Measurements from ENCODE around the gene MAN1C1. TPM values are rescaled to one million over a fixed set of nuclear protein-coding genes. Genes with fewer than 3 reads are reported as not detected.
"Not testable (repeated sequence)": the region's sequence is repeated elsewhere in the genome, so short reads cannot be mapped to it uniquely, and the experiment has no call there.

Gene MAN1C1
- total RNA-seq, 2 donors from 2014 or later = 1.7 to 6.0 TPM

- ATAC-seq = no peak
- DNase-seq = no peak
- intact Hi-C loops (cut with DNase I, micrococcal nuclease) = no loop called here
Observed at GRCh38 chr1:25579292-25580252, 37.0 kb upstream of the MAN1C1 start.

- intact Hi-C loops (cut with DNase I, micrococcal nuclease) = no loop called here
- no peak for DNase-seq
- ATAC-seq = no peak
Observed at GRCh38 chr1:25580927-25581326, 35.7 kb upstream of the MAN1C1 start.

GRCh38 chr1:25581764-25582163 lies 34.8 kb upstream of the MAN1C1 start:
- intact Hi-C loops (cut with DNase I, micrococcal nuclease) = no loop called here
- no peak for DNase-seq

DNA sequence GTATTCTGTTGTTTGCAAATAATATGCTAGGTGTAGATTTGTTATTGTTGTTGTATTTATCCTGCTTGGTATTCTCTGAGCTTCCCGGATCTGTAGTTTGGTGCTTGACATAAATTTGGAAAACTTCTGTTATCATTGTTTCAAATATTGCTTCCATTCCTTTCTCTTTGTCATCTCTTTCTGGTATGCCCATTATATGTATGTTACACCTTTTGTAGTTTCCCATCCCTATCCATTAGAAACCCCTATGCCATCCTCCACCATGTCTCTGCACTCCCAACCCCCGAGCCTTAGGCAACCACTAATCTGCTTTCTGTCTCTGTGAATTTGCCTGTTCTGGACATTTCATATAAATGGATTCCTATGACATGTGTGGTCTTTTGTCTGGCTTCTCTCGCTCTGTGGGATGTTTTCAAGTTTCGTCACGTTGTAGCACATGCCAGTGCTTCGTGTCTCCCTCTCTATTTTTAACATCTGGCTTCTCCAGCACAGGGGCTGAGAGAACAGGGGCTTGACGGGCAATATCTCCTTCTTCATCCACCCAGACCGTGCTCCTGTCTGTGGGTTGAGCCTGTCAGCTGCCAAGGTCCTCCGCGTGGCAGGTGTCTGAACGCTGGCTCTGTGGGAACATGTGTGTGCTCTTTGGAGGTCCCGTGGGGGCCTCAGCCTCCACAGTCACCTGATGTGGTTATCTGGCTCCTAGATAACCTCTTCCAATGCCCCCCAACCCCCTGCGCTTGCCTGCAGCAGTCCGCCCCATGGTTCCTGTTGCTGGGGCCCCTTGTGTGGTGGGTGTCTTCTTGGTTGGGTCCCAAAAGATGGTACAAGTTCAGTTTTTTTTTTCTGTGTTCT lies 32.8 kb upstream of the MAN1C1 start:
- DNase-seq (no peak), ATAC-seq (no peak)
- intact Hi-C loops (cut with DNase I, micrococcal nuclease) = no loop called here

More at GRCh38 chr1:25581764-25582163, 34.8 kb upstream of the MAN1C1 start:
- ATAC-seq = no peak

DNA sequence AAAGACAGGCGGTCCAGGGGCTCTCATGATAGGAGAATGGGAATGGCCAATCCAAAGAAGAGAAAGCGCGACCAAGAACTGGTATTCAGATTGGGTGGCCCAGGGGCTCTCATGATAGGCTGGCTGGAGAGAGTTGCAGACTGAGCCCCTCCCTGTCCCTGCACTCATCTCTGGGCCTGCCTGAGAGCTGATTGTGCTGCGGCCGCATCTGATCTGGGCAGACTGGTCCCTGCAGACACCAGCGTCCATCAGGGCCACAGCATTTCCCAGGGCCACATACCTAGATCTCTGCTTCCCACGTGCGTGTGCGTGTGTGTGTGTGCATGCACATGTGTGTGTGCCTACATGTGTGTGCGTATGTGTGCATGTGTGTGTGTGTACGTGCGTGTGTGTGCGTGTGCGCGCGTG lies 30.4 kb upstream of the MAN1C1 start:
- ATAC-seq (no peak), DNase-seq (no peak)
- intact Hi-C loops (cut with DNase I, micrococcal nuclease) = no loop called here

GRCh38 chr1:25587290-25587689 lies 29.3 kb upstream of the MAN1C1 start:
- DNase-seq (no peak), ATAC-seq (no peak)
- intact Hi-C loops (cut with DNase I, micrococcal nuclease) = no loop called here

- ATAC-seq; intact Hi-C loops (cut with DNase I, micrococcal nuclease); DNase-seq: not testable (repeated sequence)
Observed at GRCh38 chr1:25588224-25588623, 28.4 kb upstream of the MAN1C1 start.

- intact Hi-C loops (cut with DNase I, micrococcal nuclease); DNase-seq; ATAC-seq: not testable (repeated sequence)
Observed at GRCh38 chr1:25588786-25589185, 27.8 kb upstream of the MAN1C1 start.

- DNase-seq = no peak
- intact Hi-C loops (cut with DNase I, micrococcal nuclease) = no loop called here
- ATAC-seq = no peak
Observed at GRCh38 chr1:25590096-25590824, 26.3 kb upstream of the MAN1C1 start.

GRCh38 chr1:25593861-25594260 lies 22.7 kb upstream of the MAN1C1 start:
- intact Hi-C loops (cut with DNase I, micrococcal nuclease) = no loop called here
- ATAC-seq = no peak
- DNase-seq = no peak

DNA sequence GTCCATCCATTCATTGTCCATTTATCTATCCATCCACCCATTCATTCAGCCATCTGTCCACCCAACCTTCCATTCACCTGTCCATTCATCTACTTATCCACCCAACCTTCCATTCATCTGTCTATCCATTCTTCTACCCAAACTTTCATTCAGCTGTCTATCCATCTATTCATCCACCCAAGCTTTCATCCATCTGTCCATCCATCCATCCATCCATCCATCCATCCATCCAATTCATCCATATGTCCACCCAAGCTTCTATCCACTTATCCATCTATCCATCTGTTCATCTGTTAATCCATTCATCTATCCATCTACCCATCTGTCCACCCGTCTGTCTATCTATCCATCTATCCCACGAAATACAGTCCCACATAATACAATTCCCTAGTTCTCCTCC lies 21.6 kb upstream of the MAN1C1 start:
- DNase-seq (no peak), ATAC-seq (no peak)
- intact Hi-C loops (cut with DNase I, micrococcal nuclease) = no loop called here

- ATAC-seq; DNase-seq; intact Hi-C loops (cut with DNase I, micrococcal nuclease): not testable (repeated sequence)
Observed at GRCh38 chr1:25596641-25597040, 19.9 kb upstream of the MAN1C1 start.

- DNase-seq (no peak), ATAC-seq (no peak)
- intact Hi-C loops (cut with DNase I, micrococcal nuclease) = no loop called here
Observed at GRCh38 chr1:25598879-25599278, 17.7 kb upstream of the MAN1C1 start.

- ATAC-seq (no peak), DNase-seq (no peak)
- intact Hi-C loops (cut with DNase I, micrococcal nuclease) = no loop called here
Observed at GRCh38 chr1:25599969-25600610, 16.5 kb upstream of the MAN1C1 start.

GRCh38 chr1:25600971-25601699 lies 15.5 kb upstream of the MAN1C1 start:
- DNase-seq (peak; percentile 49 to 79), ATAC-seq (peak; percentile 94)
- intact Hi-C loops (cut with DNase I, micrococcal nuclease) = not testable (repeated sequence)

- DNase-seq; intact Hi-C loops (cut with DNase I, micrococcal nuclease); ATAC-seq: not testable (repeated sequence)
Observed at GRCh38 chr1:25603779-25604538, 12.6 kb upstream of the MAN1C1 start.

GRCh38 chr1:25607123-25607522 lies 9.5 kb upstream of the MAN1C1 start:
- intact Hi-C loops (cut with DNase I, micrococcal nuclease) = loop anchor here in 1 of 2 donors (5.0 kb wide), 1 partner anchor 190 kb away; no protein-coding TSS in a partner anchor
- ATAC-seq = no peak
- no peak for DNase-seq

All from left colon (tissue), 2 donors.